ENCODE results near the gene IPPK.

The IPPK gene

GRCh38 chr9:92696619-92697018 is 26.7 kb upstream of the IPPK start:
- no peak for TF ChIP-seq CTCF (IDR thresholded peaks at IDR 0.05; ENCODE audit: insufficient read depth, low read depth, low read length, missing control alignments)
- no peak overlapping the region for H3K4me3 ChIP-seq (ENCODE audit: low read depth, low read length)
- DNase-seq (ENCODE audit: low read depth), result no peak

DNA sequence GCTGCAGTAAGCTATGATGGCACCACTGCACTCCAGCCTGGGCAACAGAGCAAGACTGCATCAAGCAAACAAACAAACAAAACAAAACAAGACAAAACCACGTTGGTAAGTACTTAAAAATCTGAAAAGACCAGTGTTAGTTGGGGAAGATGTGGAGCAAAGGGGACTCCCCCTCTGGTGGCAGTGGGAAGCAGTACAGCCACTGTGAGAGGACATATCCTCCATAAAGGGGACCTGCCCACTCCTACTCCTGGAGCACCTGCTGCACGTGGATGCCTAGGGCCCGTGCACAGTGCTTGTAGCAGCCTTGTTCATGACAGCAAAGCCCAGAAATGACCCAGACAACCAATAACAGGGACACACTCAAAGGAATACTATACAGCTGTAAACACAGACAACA is 17.0 kb upstream of the IPPK start:
- no peak for DNase-seq (ENCODE audit: low read depth)

GRCh38 chr9:92685022-92685421 is 15.1 kb upstream of the IPPK start:
- DNase-seq (ENCODE audit: low read depth), result peak; percentile 14
- TF ChIP-seq CTCF (IDR thresholded peaks at IDR 0.05; ENCODE audit: insufficient read depth, low read depth, low read length, missing control alignments), result no peak
- H3K4me3 ChIP-seq (ENCODE audit: low read depth, low read length), result no peak overlapping the region

More for the DNA sequence above, 17.0 kb upstream of the IPPK start:
- no peak for TF ChIP-seq CTCF (IDR thresholded peaks at IDR 0.05; ENCODE audit: insufficient read depth, low read depth, low read length, missing control alignments)
- no peak overlapping the region for H3K4me3 ChIP-seq (ENCODE audit: low read depth, low read length)

DNA sequence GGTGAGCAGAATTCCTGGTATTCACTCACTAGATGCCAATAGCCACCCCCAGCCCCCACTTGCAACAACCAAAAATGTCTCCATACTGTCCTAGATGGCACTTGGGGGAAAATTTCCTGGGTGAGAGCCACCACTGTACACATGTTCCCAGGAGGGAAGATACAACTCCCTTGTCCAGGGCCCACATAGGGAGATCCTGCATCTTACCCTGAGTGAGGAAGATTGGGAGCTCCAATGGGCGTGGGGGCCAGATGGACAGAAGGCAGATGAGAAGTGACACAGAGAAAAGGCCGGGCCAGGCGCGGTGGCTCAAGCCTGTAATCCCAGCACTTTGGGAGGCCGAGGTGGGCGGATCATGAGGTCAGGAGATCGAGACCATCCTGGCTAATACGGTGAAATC is 12.3 kb upstream of the IPPK start:
- H3K4me3 ChIP-seq (ENCODE audit: low read depth, low read length), result no peak overlapping the region
- TF ChIP-seq CTCF (IDR thresholded peaks at IDR 0.05; ENCODE audit: insufficient read depth, low read depth, low read length, missing control alignments), result no peak
- no peak for DNase-seq (ENCODE audit: low read depth)

DNA sequence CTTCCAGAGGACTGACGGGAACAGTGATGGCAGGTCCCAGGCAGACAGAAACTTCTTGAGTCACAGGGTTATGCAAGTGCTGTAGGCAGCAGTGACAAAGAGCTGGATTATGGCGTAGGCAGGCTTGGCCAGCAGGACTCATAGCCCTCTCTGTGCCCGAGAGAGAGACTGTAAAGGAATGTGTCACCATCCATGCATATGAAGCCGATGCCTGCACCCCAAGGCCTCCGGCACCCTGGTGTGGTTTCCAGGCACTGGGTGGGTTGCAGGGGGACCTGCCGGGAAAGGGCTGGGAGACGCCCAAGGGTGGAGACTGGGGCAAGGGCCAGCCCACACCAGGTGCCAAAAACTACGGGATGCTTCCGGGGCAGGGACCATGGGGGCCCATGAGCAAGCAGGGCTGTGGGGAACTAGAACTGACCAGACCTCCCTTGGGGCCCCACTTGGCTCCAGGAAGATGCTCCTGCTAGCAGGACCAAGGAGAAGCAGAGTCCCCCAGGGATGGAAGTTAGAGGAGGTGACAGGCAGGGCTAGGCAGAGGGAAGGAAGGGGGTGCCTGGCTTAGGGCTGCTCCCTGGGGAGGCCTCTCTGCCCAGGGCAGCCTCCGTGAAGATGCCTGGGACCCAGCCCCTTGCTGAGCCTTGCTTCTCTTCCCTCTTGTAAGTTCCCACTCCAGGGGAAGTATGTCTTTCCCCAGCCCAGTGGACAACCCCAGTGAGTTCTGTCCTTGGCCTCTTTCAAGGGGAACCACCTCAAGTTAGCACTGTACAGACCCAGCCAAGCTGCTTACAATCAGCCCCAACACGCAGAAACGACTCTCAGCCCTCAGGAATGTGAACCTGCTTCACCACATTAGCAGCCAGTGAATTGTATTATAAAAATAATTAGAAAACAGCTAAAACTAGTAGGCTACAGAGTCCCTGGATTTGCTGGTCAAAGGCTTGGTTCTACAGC is 10.5 kb upstream of the IPPK start:
- no peak overlapping the region for H3K4me3 ChIP-seq (ENCODE audit: low read depth, low read length)
- no peak for DNase-seq (ENCODE audit: low read depth)
- TF ChIP-seq CTCF (IDR thresholded peaks at IDR 0.05; ENCODE audit: insufficient read depth, low read depth, low read length, missing control alignments), result no peak

GRCh38 chr9:92679413-92680165 is 9.7 kb upstream of the IPPK start:
- no peak for TF ChIP-seq CTCF (IDR thresholded peaks at IDR 0.05; ENCODE audit: insufficient read depth, low read depth, low read length, missing control alignments)
- DNase-seq (ENCODE audit: low read depth), result no peak
- H3K4me3 ChIP-seq (ENCODE audit: low read depth, low read length), result no peak overlapping the region

Data from GM12865 (cell line).